Fibroblast of skin of scalp (primary cell): ENCODE results near the gene ZNF790. TPM values are rescaled to one million over a fixed set of nuclear protein-coding genes. Genes with fewer than 3 reads are reported as not detected.

ENCODE experiments used
- DNase-seq: peaks from one replicate; pipeline ENCODE4 v3.0.0-alpha.2; 2013
- polyA plus RNA-seq, 2 experiments: library from polyadenylated mRNA; unstranded; fragments of 120-200 nt; gene quantifications; one replicate each; pipeline ENCODE4 v1.2.1, GENCODE V29; 2013; ENCODE audit not compliant: insufficient read length in 2 of 2

Gene ZNF790
- polyA plus RNA-seq (2013, experiment 1 of 2; ENCODE audit: insufficient read length) = 3.1 TPM
- polyA plus RNA-seq (2013, experiment 2 of 2; ENCODE audit: insufficient read length) = 3.0 TPM

- DNase-seq = peak; percentile 93
Observed at GRCh38 chr19:36837906-36838783, at the start of gene ZNF790. TSS of gene ZNF790 (minus strand) at chr19:36838387. CDS start at chr19:36825619, 12,768 bp downstream.

GRCh38 chr19:36876993-36877938 is 39.1 kb upstream of the ZNF790 start:
- no peak for DNase-seq

GRCh38 chr19:36851898-36852297 is 13.7 kb upstream of the ZNF790 start:
- no peak for DNase-seq

GRCh38 chr19:36850559-36851442 is 12.6 kb upstream of the ZNF790 start, which contains the start of gene ZNF345:
TSS of gene ZNF345 (plus strand) at chr19:36850876. CDS start at chr19:36876831, 25,955 bp downstream.
- DNase-seq = peak; percentile 95

- peak; percentile 90 for DNase-seq
Observed at GRCh38 chr19:36849701-36850558, 11.7 kb upstream of the ZNF790 start.

- DNase-seq = no peak
Observed at GRCh38 chr19:36847968-36848367, 9.8 kb upstream of the ZNF790 start.

- DNase-seq = no peak
Observed at GRCh38 chr19:36838784-36839324, 667 bp upstream of the ZNF790 start.

GRCh38 chr19:36837176-36837905 is 846 bp downstream of the ZNF790 start:
- DNase-seq = no peak

- DNase-seq = no peak
Observed at GRCh38 chr19:36833430-36833829, 4.8 kb downstream of the ZNF790 start.

- no peak for DNase-seq
Observed at GRCh38 chr19:36821758-36822157, 16.4 kb downstream of the ZNF790 start.

- DNase-seq = no peak
Observed at GRCh38 chr19:36819130-36819630, 19.0 kb downstream of the ZNF790 start.

- no peak for DNase-seq
Observed at GRCh38 chr19:36807029-36807428, 31.2 kb downstream of the ZNF790 start.

GRCh38 chr19:36805364-36805763 is 32.8 kb downstream of the ZNF790 start:
- DNase-seq = no peak

- no peak for DNase-seq
Observed at GRCh38 chr19:36797786-36798108, 40.4 kb downstream of the ZNF790 start.

- no peak for DNase-seq
Observed at GRCh38 chr19:36796714-36796992, 41.5 kb downstream of the ZNF790 start.

GRCh38 chr19:36791420-36792141 is 46.6 kb downstream of the ZNF790 start:
- DNase-seq = peak; percentile 1

GRCh38 chr19:36775768-36776167 is 62.4 kb downstream of the ZNF790 start:
- DNase-seq = peak; percentile 7

GRCh38 chr19:36773223-36773579 is 65.0 kb downstream of the ZNF790 start:
- DNase-seq = no peak
